ENCODE results near the gene HIGD2B. TPM values are rescaled to one million over a fixed set of nuclear protein-coding genes. Genes with fewer than 3 reads are reported as not detected.

Gene HIGD2B
- total and polyA plus RNA-seq, 4 donors, result not detected

GRCh38 chr15:72682772-72683171 is 3.2 kb downstream of the HIGD2B start:
- H3K9me3 ChIP-seq (ENCODE audit: control insufficient read depth in 4 of 4, insufficient read depth in 3 of 4, low read length in 3 of 4), result no peaks in the 10 kb centered on the region
- no peak overlapping the region for H3K9ac ChIP-seq (ENCODE audit: insufficient read depth in 1 of 2, low read length in 2 of 2)
- DNase-seq (no peak), ATAC-seq (ENCODE audit: insufficient read depth, low FRiP score) (no peak)
- H3K27me3 ChIP-seq (ENCODE audit: control insufficient read depth in 3 of 3, insufficient read depth in 3 of 3, low read length in 2 of 3), result peaks cover 0 to 18% (median 5%) of the 10 kb centered on the region in 3 donors
- peaks cover 0 to 5% (median 0%) of the 10 kb centered on the region in 5 donors for H3K4me1 ChIP-seq (ENCODE audit: control insufficient read depth in 5 of 5, insufficient read depth in 5 of 5, low read length in 5 of 5)
- 92% methylated on average over 3 of the region's 3 CpGs for WGBS, 2 donors
- TF ChIP-seq CTCF (IDR thresholded peaks at IDR 0.05; ENCODE audit: control extremely low read depth, extremely low read depth), result no peak
- no peaks in the 10 kb centered on the region for H3K36me3 ChIP-seq (ENCODE audit: control insufficient read depth in 4 of 4, insufficient read depth in 4 of 4, low read length in 4 of 4)
- no peak overlapping the region for H3K27ac ChIP-seq (ENCODE audit: low read depth in 1 of 2, low read length in 1 of 2)
- no peak overlapping the region for H3K4me3 ChIP-seq

- 51 to 53% methylated on average over 3 of the region's 3 CpGs for WGBS, 2 donors
- no peaks in the 10 kb centered on the region for H3K36me3 ChIP-seq (ENCODE audit: control insufficient read depth in 4 of 4, insufficient read depth in 4 of 4, low read length in 4 of 4)
- DNase-seq (no peak), ATAC-seq (ENCODE audit: insufficient read depth, low FRiP score) (no peak)
- no peak for TF ChIP-seq CTCF (IDR thresholded peaks at IDR 0.05; ENCODE audit: control extremely low read depth, extremely low read depth)
- H3K27ac ChIP-seq (ENCODE audit: low read depth in 1 of 2, low read length in 1 of 2), result no peak overlapping the region
- H3K27me3 ChIP-seq (ENCODE audit: control insufficient read depth in 3 of 3, insufficient read depth in 3 of 3, low read length in 2 of 3), result peaks cover 0 to 22% (median 9%) of the 10 kb centered on the region in 3 donors
- H3K4me3 ChIP-seq, result no peak overlapping the region
- H3K9ac ChIP-seq (ENCODE audit: insufficient read depth in 1 of 2, low read length in 2 of 2), result no peak overlapping the region
- H3K9me3 ChIP-seq (ENCODE audit: control insufficient read depth in 4 of 4, insufficient read depth in 3 of 4, low read length in 3 of 4), result no peaks in the 10 kb centered on the region
- peaks cover 0 to 5% (median 0%) of the 10 kb centered on the region in 5 donors for H3K4me1 ChIP-seq (ENCODE audit: control insufficient read depth in 5 of 5, insufficient read depth in 5 of 5, low read length in 5 of 5)
These were observed 5.1 kb downstream of the HIGD2B start for GRCh38 chr15:72680931-72681330.

- WGBS, 2 donors, result 89 to 92% methylated on average over 4 of the region's 4 CpGs
- Histone ChIP-seq H3K4me3 (no peak overlapping the region), H3K9ac (ENCODE audit: insufficient read depth in 1 of 2, low read length in 2 of 2) (no peak overlapping the region), H3K36me3 (ENCODE audit: control insufficient read depth in 4 of 4, insufficient read depth in 4 of 4, low read length in 4 of 4) (no peaks in the 10 kb centered on the region), H3K27ac (ENCODE audit: low read depth in 1 of 2, low read length in 1 of 2) (no peak overlapping the region), H3K4me1 (ENCODE audit: control insufficient read depth in 5 of 5, insufficient read depth in 5 of 5, low read length in 5 of 5) (no peaks in the 10 kb centered on the region), H3K9me3 (ENCODE audit: control insufficient read depth in 4 of 4, insufficient read depth in 3 of 4, low read length in 3 of 4) (no peaks in the 10 kb centered on the region), H3K27me3 (ENCODE audit: control insufficient read depth in 3 of 3, insufficient read depth in 3 of 3, low read length in 2 of 3) (peaks cover 0 to 22% (median 13%) of the 10 kb centered on the region in 3 donors)
- ATAC-seq (ENCODE audit: insufficient read depth, low FRiP score) (no peak), DNase-seq (no peak)
- no peak for TF ChIP-seq CTCF (IDR thresholded peaks at IDR 0.05; ENCODE audit: control extremely low read depth, extremely low read depth)
These were observed 9.1 kb downstream of the HIGD2B start for GRCh38 chr15:72676838-72677237.

GRCh38 chr15:72671525-72671924 is 14.5 kb downstream of the HIGD2B start:
- DNase-seq (no peak), ATAC-seq (ENCODE audit: insufficient read depth, low FRiP score) (no peak)
- WGBS, 2 donors, result 22 to 27% methylated on average over 3 of the region's 3 CpGs
- Histone ChIP-seq H3K9me3 (ENCODE audit: control insufficient read depth in 4 of 4, insufficient read depth in 3 of 4, low read length in 3 of 4) (no peaks in the 10 kb centered on the region), H3K4me3 (no peak overlapping the region), H3K9ac (ENCODE audit: insufficient read depth in 1 of 2, low read length in 2 of 2) (no peak overlapping the region), H3K4me1 (ENCODE audit: control insufficient read depth in 5 of 5, insufficient read depth in 5 of 5, low read length in 5 of 5) (no peaks in the 10 kb centered on the region), H3K36me3 (ENCODE audit: control insufficient read depth in 4 of 4, insufficient read depth in 4 of 4, low read length in 4 of 4) (no peaks in the 10 kb centered on the region), H3K27me3 (ENCODE audit: control insufficient read depth in 3 of 3, insufficient read depth in 3 of 3, low read length in 2 of 3) (peaks cover 0 to 4% (median under 1%) of the 10 kb centered on the region in 3 donors), H3K27ac (ENCODE audit: low read depth in 1 of 2, low read length in 1 of 2) (no peak overlapping the region)
- no peak for TF ChIP-seq CTCF (IDR thresholded peaks at IDR 0.05; ENCODE audit: control extremely low read depth, extremely low read depth)

Data from lung (tissue), 12 donors.